Measurements from ENCODE around the gene CCDC93. TPM values are rescaled to one million over a fixed set of nuclear protein-coding genes. Genes with fewer than 3 reads are reported as not detected.

CCDC93 gene
- total RNA-seq (31.0 TPM), polyA plus RNA-seq (8.6 TPM)

- peak; percentile 26 for DNase-seq (ENCODE audit: extremely low spot score)
- peak within 1 kb of the TSS; percentile 76 for H3K27ac ChIP-seq (ENCODE audit: low read depth)
- WGBS, result under 1% methylated on average over 71 of the region's 71 CpGs
- no peaks in the 10 kb centered on the region for H3K4me1 ChIP-seq (ENCODE audit: insufficient read depth)
- H3K36me3 ChIP-seq (ENCODE audit: insufficient read depth), result no peaks in the 10 kb centered on the region
- peak within 1 kb of the TSS; percentile 98 for H3K4me3 ChIP-seq (ENCODE audit: low read depth, low read length)
These were observed at the start of gene CCDC93 for GRCh38 chr2:118013724-118014491. TSS of gene CCDC93 (minus strand) at chr2:118014070. CDS start at chr2:118013995, 75 bp downstream.

GRCh38 chr2:118062669-118063068, 48.8 kb upstream of the CCDC93 start:
- Histone ChIP-seq H3K4me1 (ENCODE audit: insufficient read depth) (no peaks in the 10 kb centered on the region), H3K4me3 (ENCODE audit: low read depth, low read length) (no peak overlapping the region), H3K36me3 (ENCODE audit: insufficient read depth) (no peaks in the 10 kb centered on the region), H3K27ac (ENCODE audit: low read depth) (no peak overlapping the region)
- DNase-seq (ENCODE audit: extremely low spot score), result no peak
- 32% methylated on average over 2 of the region's 2 CpGs for WGBS

- no peak for DNase-seq (ENCODE audit: extremely low spot score)
- no peaks in the 10 kb centered on the region for H3K4me1 ChIP-seq (ENCODE audit: insufficient read depth)
- no peaks in the 10 kb centered on the region for H3K36me3 ChIP-seq (ENCODE audit: insufficient read depth)
- no peak overlapping the region for H3K27ac ChIP-seq (ENCODE audit: low read depth)
- no peak overlapping the region for H3K4me3 ChIP-seq (ENCODE audit: low read depth, low read length)
These were observed 48.2 kb upstream of the CCDC93 start for GRCh38 chr2:118062048-118062447.

- DNase-seq (ENCODE audit: extremely low spot score), result no peak
- Histone ChIP-seq H3K4me3 (ENCODE audit: low read depth, low read length) (no peak overlapping the region), H3K36me3 (ENCODE audit: insufficient read depth) (no peaks in the 10 kb centered on the region), H3K4me1 (ENCODE audit: insufficient read depth) (no peaks in the 10 kb centered on the region), H3K27ac (ENCODE audit: low read depth) (no peak overlapping the region)
- 70% methylated on average over 4 of the region's 4 CpGs for WGBS
These were observed 47.5 kb upstream of the CCDC93 start for GRCh38 chr2:118061135-118061955.

- Histone ChIP-seq H3K4me3 (ENCODE audit: low read depth, low read length) (no peak overlapping the region), H3K27ac (ENCODE audit: low read depth) (no peak overlapping the region), H3K36me3 (ENCODE audit: insufficient read depth) (no peaks in the 10 kb centered on the region), H3K4me1 (ENCODE audit: insufficient read depth) (no peaks in the 10 kb centered on the region)
- 66% methylated on average over 4 of the region's 4 CpGs for WGBS
- DNase-seq (ENCODE audit: extremely low spot score), result no peak
These were observed 46.1 kb upstream of the CCDC93 start for GRCh38 chr2:118059919-118060478.

- 83% methylated on average over 3 of the region's 3 CpGs for WGBS
These were observed 45.1 kb upstream of the CCDC93 start for GRCh38 chr2:118058951-118059350.

GRCh38 chr2:118056801-118057200, 42.9 kb upstream of the CCDC93 start:
- Histone ChIP-seq H3K4me3 (ENCODE audit: low read depth, low read length) (no peak overlapping the region), H3K36me3 (ENCODE audit: insufficient read depth) (no peaks in the 10 kb centered on the region), H3K4me1 (ENCODE audit: insufficient read depth) (no peaks in the 10 kb centered on the region), H3K27ac (ENCODE audit: low read depth) (no peak overlapping the region)
- 90% methylated on average over 3 of the region's 3 CpGs for WGBS
- no peak for DNase-seq (ENCODE audit: extremely low spot score)

More at GRCh38 chr2:118058951-118059350, 45.1 kb upstream of the CCDC93 start:
- Histone ChIP-seq H3K4me1 (ENCODE audit: insufficient read depth) (no peaks in the 10 kb centered on the region), H3K27ac (ENCODE audit: low read depth) (no peak overlapping the region), H3K4me3 (ENCODE audit: low read depth, low read length) (no peak overlapping the region), H3K36me3 (ENCODE audit: insufficient read depth) (no peaks in the 10 kb centered on the region)
- no peak for DNase-seq (ENCODE audit: extremely low spot score)

GRCh38 chr2:118056165-118056534, 42.3 kb upstream of the CCDC93 start:
- H3K4me3 ChIP-seq (ENCODE audit: low read depth, low read length), result no peak overlapping the region
- DNase-seq (ENCODE audit: extremely low spot score), result no peak
- no peaks in the 10 kb centered on the region for H3K36me3 ChIP-seq (ENCODE audit: insufficient read depth)
- WGBS, result 45% methylated on average over 3 of the region's 3 CpGs
- no peak overlapping the region for H3K27ac ChIP-seq (ENCODE audit: low read depth)
- H3K4me1 ChIP-seq (ENCODE audit: insufficient read depth), result no peaks in the 10 kb centered on the region

GRCh38 chr2:118055512-118056164, 41.8 kb upstream of the CCDC93 start:
- Histone ChIP-seq H3K4me1 (ENCODE audit: insufficient read depth) (no peaks in the 10 kb centered on the region), H3K36me3 (ENCODE audit: insufficient read depth) (no peaks in the 10 kb centered on the region), H3K27ac (ENCODE audit: low read depth) (no peak overlapping the region), H3K4me3 (ENCODE audit: low read depth, low read length) (no peak overlapping the region)
- DNase-seq (ENCODE audit: extremely low spot score), result no peak
- 70% methylated on average over 10 of the region's 10 CpGs for WGBS

GRCh38 chr2:118054213-118055008, 40.5 kb upstream of the CCDC93 start:
- WGBS, result 55% methylated on average over 3 of the region's 3 CpGs
- H3K4me3 ChIP-seq (ENCODE audit: low read depth, low read length), result no peak overlapping the region
- no peaks in the 10 kb centered on the region for H3K36me3 ChIP-seq (ENCODE audit: insufficient read depth)
- no peak overlapping the region for H3K27ac ChIP-seq (ENCODE audit: low read depth)
- no peak for DNase-seq (ENCODE audit: extremely low spot score)
- no peaks in the 10 kb centered on the region for H3K4me1 ChIP-seq (ENCODE audit: insufficient read depth)

GRCh38 chr2:118053681-118054080, 39.8 kb upstream of the CCDC93 start:
- no peak for DNase-seq (ENCODE audit: extremely low spot score)
- Histone ChIP-seq H3K27ac (ENCODE audit: low read depth) (no peak overlapping the region), H3K36me3 (ENCODE audit: insufficient read depth) (no peaks in the 10 kb centered on the region), H3K4me3 (ENCODE audit: low read depth, low read length) (no peak overlapping the region), H3K4me1 (ENCODE audit: insufficient read depth) (no peaks in the 10 kb centered on the region)
- 87% methylated on average over 7 of the region's 7 CpGs for WGBS

GRCh38 chr2:118052474-118052873, 38.6 kb upstream of the CCDC93 start:
- no peaks in the 10 kb centered on the region for H3K4me1 ChIP-seq (ENCODE audit: insufficient read depth)
- no peak overlapping the region for H3K27ac ChIP-seq (ENCODE audit: low read depth)
- no peak for DNase-seq (ENCODE audit: extremely low spot score)
- no peaks in the 10 kb centered on the region for H3K36me3 ChIP-seq (ENCODE audit: insufficient read depth)
- H3K4me3 ChIP-seq (ENCODE audit: low read depth, low read length), result no peak overlapping the region
- WGBS, result 87% methylated on average over 2 of the region's 2 CpGs

GRCh38 chr2:118051826-118052358, 38.0 kb upstream of the CCDC93 start:
- H3K4me1 ChIP-seq (ENCODE audit: insufficient read depth), result no peaks in the 10 kb centered on the region
- no peak overlapping the region for H3K4me3 ChIP-seq (ENCODE audit: low read depth, low read length)
- DNase-seq (ENCODE audit: extremely low spot score), result no peak
- 89% methylated on average over 3 of the region's 3 CpGs for WGBS
- no peak overlapping the region for H3K27ac ChIP-seq (ENCODE audit: low read depth)
- H3K36me3 ChIP-seq (ENCODE audit: insufficient read depth), result no peaks in the 10 kb centered on the region

Measured in urinary bladder (tissue), 4 donors.